ENCODE measurements around the gene CPN2. TPM values are rescaled to one million over a fixed set of nuclear protein-coding genes. Genes with fewer than 3 reads are reported as not detected.

CPN2 gene
- total and polyA plus RNA-seq, 4 donors, result not detected

- Histone ChIP-seq H3K4me3 (peak overlapping the region; percentile 32), H3K9ac (ENCODE audit: insufficient read depth in 1 of 2, low read length in 2 of 2) (peak overlapping the region in 1 of 2 donors; percentile 14), H3K4me1 (ENCODE audit: control insufficient read depth in 5 of 5, insufficient read depth in 5 of 5, low read length in 5 of 5) (peaks cover 0 to 56% (median 12%) of the 10 kb centered on the region in 5 donors), H3K27ac (ENCODE audit: low read depth in 1 of 2, low read length in 1 of 2) (no peak overlapping the region), H3K36me3 (ENCODE audit: control insufficient read depth in 4 of 4, insufficient read depth in 4 of 4, low read length in 4 of 4) (no peaks in the 10 kb centered on the region), H3K27me3 (ENCODE audit: control insufficient read depth in 3 of 3, insufficient read depth in 3 of 3, low read length in 2 of 3) (no peaks in the 10 kb centered on the region), H3K9me3 (ENCODE audit: control insufficient read depth in 4 of 4, insufficient read depth in 3 of 4, low read length in 3 of 4) (peaks cover 0 to 13% (median 4%) of the 10 kb centered on the region in 4 donors)
- TF ChIP-seq CTCF (IDR thresholded peaks at IDR 0.05; ENCODE audit: control extremely low read depth, extremely low read depth), result peak; percentile 97
- WGBS, 2 donors, result 3 to 4% methylated on average over 41 to 54 of the region's 54 CpGs
- ATAC-seq (ENCODE audit: insufficient read depth, low FRiP score), result peak; percentile 86
- DNase-seq, result peak; percentile 94 to 96 (median 95)
Observed at GRCh38 chr3:194315088-194315964, 35.8 kb downstream of the CPN2 start.

- DNase-seq, result no peak
- Histone ChIP-seq H3K9me3 (ENCODE audit: control insufficient read depth in 4 of 4, insufficient read depth in 3 of 4, low read length in 3 of 4) (peaks cover 0 to 13% (median 4%) of the 10 kb centered on the region in 4 donors), H3K36me3 (ENCODE audit: control insufficient read depth in 4 of 4, insufficient read depth in 4 of 4, low read length in 4 of 4) (no peaks in the 10 kb centered on the region), H3K9ac (ENCODE audit: insufficient read depth in 1 of 2, low read length in 2 of 2) (no peak overlapping the region), H3K27me3 (ENCODE audit: control insufficient read depth in 3 of 3, insufficient read depth in 3 of 3, low read length in 2 of 3) (no peaks in the 10 kb centered on the region), H3K4me3 (no peak overlapping the region), H3K4me1 (ENCODE audit: control insufficient read depth in 5 of 5, insufficient read depth in 5 of 5, low read length in 5 of 5) (peaks cover 0 to 64% (median 12%) of the 10 kb centered on the region in 5 donors), H3K27ac (ENCODE audit: low read depth in 1 of 2, low read length in 1 of 2) (no peak overlapping the region)
- TF ChIP-seq CTCF (IDR thresholded peaks at IDR 0.05; ENCODE audit: control extremely low read depth, extremely low read depth), result no peak
- no peak for ATAC-seq (ENCODE audit: insufficient read depth, low FRiP score)
- 84% methylated on average over 13 of the region's 13 CpGs for WGBS, 2 donors
Observed at GRCh38 chr3:194314388-194315068, 36.6 kb downstream of the CPN2 start.

- DNase-seq, result peak; percentile 76 to 89 (median 83)
- H3K4me3 ChIP-seq, result no peak overlapping the region
- no peaks in the 10 kb centered on the region for H3K36me3 ChIP-seq (ENCODE audit: control insufficient read depth in 4 of 4, insufficient read depth in 4 of 4, low read length in 4 of 4)
- ATAC-seq (ENCODE audit: insufficient read depth, low FRiP score), result no peak
- peaks cover 0 to 12% (median 1%) of the 10 kb centered on the region in 4 donors for H3K9me3 ChIP-seq (ENCODE audit: control insufficient read depth in 4 of 4, insufficient read depth in 3 of 4, low read length in 3 of 4)
- H3K27ac ChIP-seq (ENCODE audit: low read depth in 1 of 2, low read length in 1 of 2), result no peak overlapping the region
- no peak overlapping the region for H3K9ac ChIP-seq (ENCODE audit: insufficient read depth in 1 of 2, low read length in 2 of 2)
- peaks cover 0 to 72% (median 14%) of the 10 kb centered on the region in 5 donors for H3K4me1 ChIP-seq (ENCODE audit: control insufficient read depth in 5 of 5, insufficient read depth in 5 of 5, low read length in 5 of 5)
- no peaks in the 10 kb centered on the region for H3K27me3 ChIP-seq (ENCODE audit: control insufficient read depth in 3 of 3, insufficient read depth in 3 of 3, low read length in 2 of 3)
- WGBS, 2 donors, result 75 to 76% methylated on average over 15 of the region's 15 CpGs
- TF ChIP-seq CTCF (IDR thresholded peaks at IDR 0.05; ENCODE audit: control extremely low read depth, extremely low read depth), result no peak
Observed at GRCh38 chr3:194313560-194314387, 37.4 kb downstream of the CPN2 start.

Data from lung (tissue), 12 donors.